HepG2 (cell line): Measurements from ENCODE around the gene TLR5. TPM values are rescaled to one million over a fixed set of nuclear protein-coding genes. Genes with fewer than 3 reads are reported as not detected.

Source experiments
- ATAC-seq: fragments of 200-7000 bp; cut with Tn5 transposase; 3 replicates; pipeline ENCODE4 v1.9.1; 2020; ENCODE audit warnings: mild to moderate bottlenecking, moderate library complexity
- BruUV-seq: library from RNA; stranded (reverse); fragments of 400-500 nt; replicated peaks from 2 replicates; lab custom pipeline; 2021; lab: Mats Ljungman, UMichigan
- CTCF ChIA-PET: fragments of 300-600 bp; formaldehyde crosslinking; extraction: SDS; loops from one replicate; lab custom pipeline; 2021; ENCODE audit warnings: low total read pairs, inconsistent platforms, low intra/inter-chr PET ratio; lab: Yijun Ruan, JAX
- POLR2A ChIA-PET: fragments of 350-600 bp; sonication (Branson Sonifier 250); formaldehyde crosslinking; loops from one replicate; lab custom pipeline; 2020; ENCODE audit warnings: antibody characterized with exemption, inconsistent platforms; lab: Yijun Ruan, JAX
- DNase-seq: peaks from one replicate; pipeline ENCODE4 v3.0.0-alpha.2; 2015; ENCODE audit warnings: low spot score
- FAIRE-seq: peaks from 3 replicates; lab custom pipeline; 2011; peaks lifted over from hg19 to GRCh38; lab: Jason Lieb, UNC
- H2AFZ ChIP-seq: one replicate; pipeline ENCODE4 v1.6.1; 2011; ENCODE audit warnings: low read length, inconsistent platforms
- H3K27ac ChIP-seq: fragments of 300-600 bp; 3 replicates; pipeline ENCODE4 v1.8.0; 2011; ENCODE audit warnings: mixed run types, mild to moderate bottlenecking, mixed read lengths, low read length, inconsistent platforms; ENCODE audit not compliant: insufficient read depth; ENCODE audit errors: extremely low read length
- H3K27me3 ChIP-seq, 2 experiments: fragments of 200-600 bp in 1 of 2; 2 replicates in 1 of 2; 3 replicates in 1 of 2; pipeline versions ENCODE4 v1.6.0 to v1.8.0; 2011; ENCODE audit warnings: low read length in 2 of 2, mild to moderate bottlenecking in 2 of 2, moderate library complexity in 2 of 2, inconsistent platforms in 1 of 2; ENCODE audit not compliant: insufficient read depth in 2 of 2, control insufficient read depth in 1 of 2
- H3K36me3 ChIP-seq, 2 experiments: fragments of 200-600 bp in 1 of 2; replicated peaks in 1 of 2; 2 replicates in 1 of 2; 3 replicates in 1 of 2; pipeline versions ENCODE4 v1.5.1 to v1.8.0; 2011; ENCODE audit warnings: low read length in 2 of 2, inconsistent platforms in 1 of 2; ENCODE audit not compliant: insufficient read depth in 2 of 2, control insufficient read depth in 1 of 2
- H3K4me1 ChIP-seq: 2 replicates; pipeline ENCODE4 v1.5.1; 2012; ENCODE audit warnings: low read length, inconsistent platforms; ENCODE audit not compliant: insufficient read depth
- H3K4me2 ChIP-seq: 2 replicates; pipeline ENCODE4 v1.6.0; 2011; ENCODE audit warnings: low read depth, low read length, inconsistent platforms
- H3K4me3 ChIP-seq, 3 experiments: fragments of 200-600 bp in 1 of 3; sonication (generic), shearing (Covaris generic) in 1 of 3; replicated peaks in 1 of 3; 2 replicates each; pipeline ENCODE4 v1.5.1; 2011 to 2016; ENCODE audit warnings: low read length in 3 of 3, inconsistent platforms in 2 of 3, low read depth in 2 of 3, mild to moderate bottlenecking in 2 of 3, control low read depth in 1 of 3, mixed read lengths in 1 of 3; ENCODE audit not compliant: insufficient read depth in 1 of 3
- H3K79me2 ChIP-seq: one replicate; pipeline ENCODE4 v1.6.1; 2011; ENCODE audit warnings: low read length, inconsistent platforms; ENCODE audit not compliant: insufficient read depth
- H3K9ac ChIP-seq: 2 replicates; pipeline ENCODE4 v1.6.0; 2011; ENCODE audit warnings: mild to moderate bottlenecking, low read depth, low read length, inconsistent platforms; ENCODE audit not compliant: insufficient read depth
- H3K9me3 ChIP-seq: 2 replicates; pipeline ENCODE4 v1.5.1; 2012; ENCODE audit warnings: mild to moderate bottlenecking, low read length
- H4K20me1 ChIP-seq: 2 replicates; pipeline ENCODE4 v1.6.0; 2011; ENCODE audit warnings: inconsistent platforms, mild to moderate bottlenecking, low read length, moderate library complexity; ENCODE audit not compliant: insufficient read depth
- DMAP1 ChIP-seq: IDR thresholded peaks from 2 replicates; pipeline ENCODE4 v1.6.1; 2016
- IRF1 ChIP-seq: sonication (generic); formaldehyde crosslinking; IDR thresholded peaks from 2 replicates; pipeline ENCODE4 v1.4.0; 2020; ENCODE audit warnings: low read depth, mild to moderate bottlenecking, missing genetic modification reagents
- SMAD9 ChIP-seq: sonication (generic); formaldehyde crosslinking; IDR thresholded peaks from 2 replicates; pipeline ENCODE4 v1.5.1; 2020; ENCODE audit warnings: mild to moderate bottlenecking, missing genetic modification reagents
- SMYD3 ChIP-seq: sonication (generic); formaldehyde crosslinking; IDR thresholded peaks from 2 replicates; pipeline ENCODE4 v1.8.1; 2023; ENCODE audit warnings: mild to moderate bottlenecking, missing genetic modification reagents
- ZNF234 ChIP-seq: sonication (generic); formaldehyde crosslinking; conservative IDR thresholded peaks from 2 replicates; pipeline ENCODE4 v1.5.1; 2020; ENCODE audit warnings: mild to moderate bottlenecking, missing genetic modification reagents
- WGBS: methylation state at CpG from one replicate; pipeline ENCODE4 v1.1.6; 2017; ENCODE audit warnings: low lambda C conversion rate; 5-methylcytosine and 5-hydroxymethylcytosine counted together
- in situ Hi-C: cut with HindIII; loops from 2 replicates; pipeline ENCODE4 v1.10.0; 2017; ENCODE audit warnings: low pct_unique_long_range_greater_than_20kb; ENCODE audit not compliant: extremely low pct_ligation_motif_present
- intact Hi-C: fragments of 100-400 bp; cut with micrococcal nuclease; formaldehyde crosslinking; loops from one replicate; pipeline ENCODE4 v1.10.0; 2022; ENCODE audit not compliant: unreplicated experiment
- polyA plus RNA-seq, 8 experiments: library from polyadenylated mRNA; depleted of rRNA in 3 of 8; stranded (reverse) in 7 of 8; unstranded in 1 of 8; fragments of >200 nt; fragmentation: Illumina TruSeq in 4 of 8; extraction: Trizol in 4 of 8; gene quantifications; 2 replicates each; pipeline versions ENCODE4 v1.2.1 to v1.2.3, GENCODE V29; 2011 to 2016; ENCODE audit warnings: low read depth in 4 of 8, missing spikeins in 1 of 8, mixed read lengths in 1 of 8; ENCODE audit not compliant: insufficient read depth in 1 of 8
- total RNA-seq, 5 experiments: library from RNA; depleted of rRNA; stranded (reverse); fragments of >200 nt; fragmentation: Illumina TruSeq; extraction: Trizol; gene quantifications; 2 replicates each; pipeline ENCODE4 v1.2.3, GENCODE V29; 2016; ENCODE audit warnings: low read depth in 1 of 5
- TF ChIP-seq, protein P1 (sequence below): sonication (generic); formaldehyde crosslinking; IDR thresholded peaks from 2 replicates; pipeline ENCODE4 v1.4.0; 2020; ENCODE audit warnings: missing genetic modification reagents
- TF ChIP-seq, protein P2 (sequence below): sonication (generic); formaldehyde crosslinking; IDR thresholded peaks from 2 replicates; pipeline ENCODE4 v1.4.0; 2020; ENCODE audit warnings: mild to moderate bottlenecking, missing genetic modification reagents
- TF ChIP-seq, protein P3 (sequence below): sonication (generic); formaldehyde crosslinking; IDR thresholded peaks from 2 replicates; pipeline ENCODE4 v1.4.0; 2020; ENCODE audit warnings: low read depth, missing genetic modification reagents

TLR5 gene
- total and polyA plus RNA-seq, 2 of the 13 experiments (the other 11 are each of a cell fraction or from before 2014, with no cell fraction given) = not detected

GRCh38 chr1:223087291-223088255 lies 55.5 kb downstream of the TLR5 start:
- Histone ChIP-seq H3K27ac (no peak overlapping the region), H3K4me1 (peaks cover 17% of the 10 kb centered on the region), H2AFZ (no peak overlapping the region), H3K4me3 (no peak overlapping the region), H3K27me3 (no peaks in the 10 kb centered on the region; a peak in 1 of 5 replicates), H3K79me2 (no peaks in the 10 kb centered on the region), H3K36me3 (no peaks in the 10 kb centered on the region), H3K9ac (no peak overlapping the region), H4K20me1 (no peaks in the 10 kb centered on the region), H3K9me3 (no peaks in the 10 kb centered on the region), H3K4me2 (no peak overlapping the region)
- no peak for FAIRE-seq
- TF ChIP-seq, protein P1, sequence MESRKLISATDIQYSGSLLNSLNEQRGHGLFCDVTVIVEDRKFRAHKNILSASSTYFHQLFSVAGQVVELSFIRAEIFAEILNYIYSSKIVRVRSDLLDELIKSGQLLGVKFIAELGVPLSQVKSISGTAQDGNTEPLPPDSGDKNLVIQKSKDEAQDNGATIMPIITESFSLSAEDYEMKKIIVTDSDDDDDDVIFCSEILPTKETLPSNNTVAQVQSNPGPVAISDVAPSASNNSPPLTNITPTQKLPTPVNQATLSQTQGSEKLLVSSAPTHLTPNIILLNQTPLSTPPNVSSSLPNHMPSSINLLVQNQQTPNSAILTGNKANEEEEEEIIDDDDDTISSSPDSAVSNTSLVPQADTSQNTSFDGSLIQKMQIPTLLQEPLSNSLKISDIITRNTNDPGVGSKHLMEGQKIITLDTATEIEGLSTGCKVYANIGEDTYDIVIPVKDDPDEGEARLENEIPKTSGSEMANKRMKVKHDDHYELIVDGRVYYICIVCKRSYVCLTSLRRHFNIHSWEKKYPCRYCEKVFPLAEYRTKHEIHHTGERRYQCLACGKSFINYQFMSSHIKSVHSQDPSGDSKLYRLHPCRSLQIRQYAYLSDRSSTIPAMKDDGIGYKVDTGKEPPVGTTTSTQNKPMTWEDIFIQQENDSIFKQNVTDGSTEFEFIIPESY (CRISPR knock-in tag) = no peak
- TF ChIP-seq, protein P2, sequence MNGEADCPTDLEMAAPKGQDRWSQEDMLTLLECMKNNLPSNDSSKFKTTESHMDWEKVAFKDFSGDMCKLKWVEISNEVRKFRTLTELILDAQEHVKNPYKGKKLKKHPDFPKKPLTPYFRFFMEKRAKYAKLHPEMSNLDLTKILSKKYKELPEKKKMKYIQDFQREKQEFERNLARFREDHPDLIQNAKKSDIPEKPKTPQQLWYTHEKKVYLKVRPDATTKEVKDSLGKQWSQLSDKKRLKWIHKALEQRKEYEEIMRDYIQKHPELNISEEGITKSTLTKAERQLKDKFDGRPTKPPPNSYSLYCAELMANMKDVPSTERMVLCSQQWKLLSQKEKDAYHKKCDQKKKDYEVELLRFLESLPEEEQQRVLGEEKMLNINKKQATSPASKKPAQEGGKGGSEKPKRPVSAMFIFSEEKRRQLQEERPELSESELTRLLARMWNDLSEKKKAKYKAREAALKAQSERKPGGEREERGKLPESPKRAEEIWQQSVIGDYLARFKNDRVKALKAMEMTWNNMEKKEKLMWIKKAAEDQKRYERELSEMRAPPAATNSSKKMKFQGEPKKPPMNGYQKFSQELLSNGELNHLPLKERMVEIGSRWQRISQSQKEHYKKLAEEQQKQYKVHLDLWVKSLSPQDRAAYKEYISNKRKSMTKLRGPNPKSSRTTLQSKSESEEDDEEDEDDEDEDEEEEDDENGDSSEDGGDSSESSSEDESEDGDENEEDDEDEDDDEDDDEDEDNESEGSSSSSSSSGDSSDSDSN (CRISPR knock-in tag) = no peak
- TF ChIP-seq IRF1 (no peak), DMAP1 (no peak), ZNF234 (CRISPR knock-in tag) (no peak), SMYD3 (CRISPR knock-in tag) (no peak), SMAD9 (CRISPR knock-in tag) (no peak)
- TF ChIP-seq, protein P3, sequence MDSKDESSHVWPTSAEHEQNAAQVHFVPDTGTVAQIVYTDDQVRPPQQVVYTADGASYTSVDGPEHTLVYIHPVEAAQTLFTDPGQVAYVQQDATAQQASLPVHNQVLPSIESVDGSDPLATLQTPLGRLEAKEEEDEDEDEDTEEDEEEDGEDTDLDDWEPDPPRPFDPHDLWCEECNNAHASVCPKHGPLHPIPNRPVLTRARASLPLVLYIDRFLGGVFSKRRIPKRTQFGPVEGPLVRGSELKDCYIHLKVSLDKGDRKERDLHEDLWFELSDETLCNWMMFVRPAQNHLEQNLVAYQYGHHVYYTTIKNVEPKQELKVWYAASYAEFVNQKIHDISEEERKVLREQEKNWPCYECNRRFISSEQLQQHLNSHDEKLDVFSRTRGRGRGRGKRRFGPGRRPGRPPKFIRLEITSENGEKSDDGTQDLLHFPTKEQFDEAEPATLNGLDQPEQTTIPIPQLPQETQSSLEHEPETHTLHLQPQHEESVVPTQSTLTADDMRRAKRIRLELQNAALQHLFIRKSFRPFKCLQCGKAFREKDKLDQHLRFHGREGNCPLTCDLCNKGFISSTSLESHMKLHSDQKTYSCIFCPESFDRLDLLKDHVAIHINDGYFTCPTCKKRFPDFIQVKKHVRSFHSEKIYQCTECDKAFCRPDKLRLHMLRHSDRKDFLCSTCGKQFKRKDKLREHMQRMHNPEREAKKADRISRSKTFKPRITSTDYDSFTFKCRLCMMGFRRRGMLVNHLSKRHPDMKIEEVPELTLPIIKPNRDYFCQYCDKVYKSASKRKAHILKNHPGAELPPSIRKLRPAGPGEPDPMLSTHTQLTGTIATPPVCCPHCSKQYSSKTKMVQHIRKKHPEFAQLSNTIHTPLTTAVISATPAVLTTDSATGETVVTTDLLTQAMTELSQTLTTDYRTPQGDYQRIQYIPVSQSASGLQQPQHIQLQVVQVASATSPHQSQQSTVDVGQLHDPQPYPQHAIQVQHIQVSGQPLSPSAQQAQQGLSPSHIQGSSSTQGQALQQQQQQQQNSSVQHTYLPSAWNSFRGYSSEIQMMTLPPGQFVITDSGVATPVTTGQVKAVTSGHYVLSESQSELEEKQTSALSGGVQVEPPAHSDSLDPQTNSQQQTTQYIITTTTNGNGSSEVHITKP (CRISPR knock-in tag) = no peak
- ChIA-PET CTCF (no interaction called here), POLR2A (no interaction called here)
- BruUV-seq = no TSS peak
- WGBS = 30% methylated on average over 10 of the region's 10 CpGs
- intact Hi-C loops (loop anchor here (10.0 kb wide), 1 partner anchor 163 kb away; no protein-coding TSS in a partner anchor), in situ Hi-C loops (loop anchor here (5.0 to 25.0 kb wide), 2 partner anchors 295 to 625 kb away; no protein-coding TSS in a partner anchor)
- DNase-seq = no peak
- ATAC-seq = no peak
